Activated CD4-positive, alpha-beta T cell treated with anti-CD3 and anti-CD28 coated beads for 36 hours (primary cell): Measurements from ENCODE around the gene GRK4. TPM values are rescaled to one million over a fixed set of nuclear protein-coding genes. Genes with fewer than 3 reads are reported as not detected.
"Not testable (repeated sequence)": the region's sequence is repeated elsewhere in the genome, so short reads cannot be mapped to it uniquely, and the experiment has no call there.

ENCODE experiments used
- ATAC-seq: fragments of 200-7000 bp; cut with Tn5 transposase; one replicate; pipeline ENCODE4 v1.10.0; 2021; ENCODE audit warnings: mild to moderate bottlenecking, moderate library complexity
- CTCF ChIA-PET: fragments of 350-600 bp; sonication (Branson Sonifier 250); formaldehyde crosslinking; loops from one replicate; lab custom pipeline; 2021; ENCODE audit warnings: antibody characterized with exemption; lab: Charles Lee
- POLR2A ChIA-PET: fragments of 350-600 bp; sonication (Branson Sonifier 250); formaldehyde crosslinking; loops from one replicate; lab custom pipeline; 2021; ENCODE audit warnings: antibody characterized with exemption, inconsistent platforms; lab: Charles Lee
- DNase-seq: peaks from one replicate; pipeline ENCODE4 v3.0.0-alpha.2; 2020
- H3K27ac Mint-ChIP-seq: one replicate; pipeline ENCODE4 v1.8.0; 2021; ENCODE audit warnings: mixed read lengths
- H3K27me3 Mint-ChIP-seq: one replicate; pipeline ENCODE4 v1.8.0; 2021; ENCODE audit warnings: mixed read lengths
- H3K36me3 Mint-ChIP-seq: one replicate; pipeline ENCODE4 v1.8.0; 2021; ENCODE audit warnings: low read depth, mixed read lengths
- H3K4me1 Mint-ChIP-seq: one replicate; pipeline ENCODE4 v1.8.0; 2021; ENCODE audit warnings: mixed read lengths
- H3K4me3 Mint-ChIP-seq: one replicate; pipeline ENCODE4 v1.8.0; 2021; ENCODE audit warnings: mild to moderate bottlenecking, moderate library complexity, mixed read lengths
- H3K9me3 Mint-ChIP-seq: one replicate; pipeline ENCODE4 v1.8.0; 2021; ENCODE audit warnings: low read depth, mixed read lengths
- intact Hi-C, 2 experiments: fragments of 100-400 bp; cut with DNase I in 1 of 2; cut with micrococcal nuclease in 1 of 2; formaldehyde crosslinking; loops; one replicate each; pipeline versions ENCODE4 v1.14.2 to v1.15.1; 2022 to 2024; cut with DNase I, micrococcal nuclease
- total RNA-seq, 2 experiments: library from RNA; stranded (reverse); gene quantifications; one replicate each; pipeline ENCODE4 v1.2.3, GENCODE V29; 2021

Gene GRK4
- total RNA-seq, 2 experiments from 2014 or later: 2.4 to 2.5 TPM

GRCh38 chr4:2962614-2963174 lies 677 bp upstream of the GRK4 start:
- Mint-ChIP-seq H3K27ac (peak overlapping the region; percentile 86), H3K36me3 (peaks cover 30% of the 10 kb centered on the region), H3K4me1 (peaks cover 41% of the 10 kb centered on the region), H3K27me3 (no peaks in the 10 kb centered on the region), H3K4me3 (peak overlapping the region; percentile 83), H3K9me3 (no peaks in the 10 kb centered on the region)
- DNase-seq (peak; percentile 63), ATAC-seq (peak; percentile 17)
- intact Hi-C loops: loop anchor here (1.0 to 5.0 kb wide), 24 partner anchors 8 to 1615 kb away; partner anchors contain the start of genes FAM193A (in 2 of the 2), ADD1 (in 1 of the 2), CFAP99 (in 1 of the 2) and HAUS3 (in 1 of the 2)
- ChIA-PET POLR2A (interaction anchor here (1.0 to 3.7 kb wide), 4 partner anchors 23 to 217 kb away, joined by 5 to 21 read pairs (median 7); no protein-coding TSS in a partner anchor), CTCF (interaction anchor here (0.6 to 3.0 kb wide), 13 partner anchors 9 to 1069 kb away, joined by 3 to 21 read pairs (median 4); no protein-coding TSS in a partner anchor)

DNA sequence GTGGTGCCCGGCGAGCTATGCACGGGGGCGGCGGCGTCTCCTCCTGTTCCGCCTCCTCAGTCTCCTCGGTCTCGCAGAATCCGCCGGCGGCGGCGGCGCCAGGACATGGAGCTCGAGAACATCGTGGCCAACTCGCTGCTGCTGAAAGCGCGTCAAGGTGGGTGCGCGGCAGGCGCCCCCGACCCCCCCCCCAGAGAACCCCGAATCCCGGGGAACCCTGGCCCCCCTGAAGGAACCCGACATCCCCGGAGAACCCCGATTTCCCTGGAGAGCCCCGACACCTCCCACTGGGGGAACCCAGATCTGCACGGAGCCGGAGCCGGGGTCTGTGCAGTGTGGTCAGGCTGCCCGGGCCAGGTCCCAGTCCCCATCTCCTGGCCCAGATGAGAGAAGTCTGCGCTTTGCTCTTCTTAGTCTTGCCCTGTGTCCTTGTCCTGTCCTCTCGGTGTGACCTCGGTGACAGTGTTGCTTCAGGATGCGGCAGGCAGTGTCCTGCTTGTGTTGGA lies 648 bp downstream of the GRK4 start:
- no peaks in the 10 kb centered on the region for H3K9me3 Mint-ChIP-seq
- peak overlapping the region; percentile 83 for H3K4me3 Mint-ChIP-seq
- intact Hi-C loops: loop anchor here (1.0 to 5.0 kb wide), 21 partner anchors 30 to 1617 kb away; partner anchors contain the start of genes FAM193A (in 2 of the 2), ADD1 (in 1 of the 2), CFAP99 (in 1 of the 2) and HAUS3 (in 1 of the 2)
- H3K36me3 Mint-ChIP-seq: peaks cover 19% of the 10 kb centered on the region
- ATAC-seq: no peak
- H3K4me1 Mint-ChIP-seq: peaks cover 28% of the 10 kb centered on the region
- no peaks in the 10 kb centered on the region for H3K27me3 Mint-ChIP-seq
- POLR2A ChIA-PET: interaction anchor here (0.6 to 3.7 kb wide), 10 partner anchors 10 to 995 kb away, joined by 3 to 21 read pairs (median 4); no protein-coding TSS in a partner anchor
- DNase-seq: no peak
- H3K27ac Mint-ChIP-seq: peak overlapping the region; percentile 59
- CTCF ChIA-PET: interaction anchor here (0.6 to 3.0 kb wide), 15 partner anchors 8 to 120 kb away, joined by 3 to 21 read pairs (median 4); no protein-coding TSS in a partner anchor

DNA sequence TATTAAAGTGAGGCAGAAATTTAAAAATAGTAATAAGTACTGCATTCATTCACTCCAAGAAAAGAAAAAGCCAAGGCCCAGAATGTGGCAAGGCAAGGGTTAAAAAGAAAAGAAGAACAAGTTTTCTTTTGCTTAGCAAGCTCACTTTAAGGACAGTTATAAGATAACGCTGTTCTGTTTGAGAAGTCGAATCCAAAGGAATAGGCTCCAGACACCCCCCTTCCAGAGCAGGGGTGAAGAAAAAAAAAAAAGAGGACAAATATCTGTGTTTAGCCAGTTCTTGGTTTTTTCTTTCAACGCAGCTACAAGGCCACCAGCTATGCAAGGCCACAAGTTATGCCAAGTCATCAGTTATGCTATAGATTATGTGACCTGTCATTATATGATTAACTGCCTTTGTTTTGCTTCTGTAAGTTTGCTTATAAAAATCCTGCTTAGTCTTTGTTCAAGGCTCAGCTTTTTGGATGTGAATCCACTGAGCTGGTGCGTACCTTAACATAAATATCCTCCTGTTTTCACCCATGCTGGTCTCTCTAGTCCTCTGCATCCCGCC lies 1.4 kb downstream of the GRK4 start:
- Mint-ChIP-seq H3K4me1 (peaks cover 22% of the 10 kb centered on the region), H3K9me3 (no peaks in the 10 kb centered on the region), H3K27me3 (no peaks in the 10 kb centered on the region), H3K4me3 (peak overlapping the region; percentile 83), H3K36me3 (peaks cover 14% of the 10 kb centered on the region), H3K27ac (peak overlapping the region; percentile 59)
- intact Hi-C loops: loop anchor here (5.0 kb wide), 6 partner anchors 117 to 1617 kb away; partner anchors contain the start of genes LETM1 (in 1 of the 2), MXD4 (in 1 of the 2), TACC3 (in 1 of the 2) and TMEM129 (in 1 of the 2)
- ATAC-seq (no peak), DNase-seq (no peak)
- CTCF ChIA-PET: interaction anchor here (0.6 to 2.7 kb wide), 5 partner anchors 9 to 105 kb away, joined by 3 to 22 read pairs (median 4); no protein-coding TSS in a partner anchor
- POLR2A ChIA-PET: no interaction called here

- Mint-ChIP-seq H3K9me3 (no peaks in the 10 kb centered on the region), H3K27ac (no peak overlapping the region), H3K4me3 (peak overlapping the region; percentile 5), H3K4me1 (peaks cover 19% of the 10 kb centered on the region), H3K27me3 (no peaks in the 10 kb centered on the region), H3K36me3 (peaks cover 12% of the 10 kb centered on the region)
- DNase-seq: no peak
- CTCF ChIA-PET: interaction anchor here (1.3 to 2.7 kb wide), 3 partner anchors 11 to 104 kb away, joined by 3 to 22 read pairs (median 5); no protein-coding TSS in a partner anchor
- no peak for ATAC-seq
- POLR2A ChIA-PET: no interaction called here
- intact Hi-C loops: no loop called here
These were observed 1.9 kb downstream of the GRK4 start for GRCh38 chr4:2965262-2965661.

GRCh38 chr4:2968381-2968780 lies 5.0 kb downstream of the GRK4 start:
- Mint-ChIP-seq H3K9me3 (no peaks in the 10 kb centered on the region), H3K27me3 (no peaks in the 10 kb centered on the region), H3K36me3 (no peaks in the 10 kb centered on the region), H3K4me1 (peaks cover 10% of the 10 kb centered on the region), H3K27ac (no peak overlapping the region), H3K4me3 (no peak overlapping the region)
- CTCF ChIA-PET: interaction anchor here (0.6 to 1.5 kb wide), 3 partner anchors 13 to 455 kb away, joined by 3 to 4 read pairs (median 3); no protein-coding TSS in a partner anchor
- no peak for DNase-seq
- no peak for ATAC-seq
- POLR2A ChIA-PET: no interaction called here
- intact Hi-C loops: no loop called here

DNA sequence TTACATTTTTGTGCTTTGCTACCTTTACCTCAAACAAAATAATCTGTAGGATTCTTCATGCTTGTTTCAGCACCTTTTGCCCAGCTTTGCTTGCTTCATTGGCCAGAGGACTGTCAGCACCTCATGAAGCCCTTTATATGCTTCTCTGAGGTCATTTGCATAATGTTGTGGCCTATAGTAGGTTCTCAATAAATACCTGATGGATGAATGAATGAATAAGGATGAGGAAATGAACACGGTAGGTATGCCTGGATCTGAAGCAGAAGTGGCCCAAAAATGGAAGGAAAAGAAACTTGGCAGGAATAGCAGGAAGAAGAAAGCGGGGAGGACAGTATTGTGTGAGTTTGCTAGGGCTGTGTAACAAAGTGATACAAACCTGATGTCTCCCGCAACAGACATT lies 7.9 kb downstream of the GRK4 start:
- no peak for DNase-seq
- no peaks in the 10 kb centered on the region for H3K9me3 Mint-ChIP-seq
- intact Hi-C loops: no loop called here
- no peak overlapping the region for H3K27ac Mint-ChIP-seq
- H3K4me3 Mint-ChIP-seq: no peak overlapping the region
- POLR2A ChIA-PET: no interaction called here
- no peak for ATAC-seq
- no peaks in the 10 kb centered on the region for H3K4me1 Mint-ChIP-seq
- H3K36me3 Mint-ChIP-seq: no peaks in the 10 kb centered on the region
- H3K27me3 Mint-ChIP-seq: no peaks in the 10 kb centered on the region
- CTCF ChIA-PET: interaction anchor here (0.8 kb wide), 1 partner anchor 46 kb away, joined by 3 read pairs; no protein-coding TSS in a partner anchor

DNA sequence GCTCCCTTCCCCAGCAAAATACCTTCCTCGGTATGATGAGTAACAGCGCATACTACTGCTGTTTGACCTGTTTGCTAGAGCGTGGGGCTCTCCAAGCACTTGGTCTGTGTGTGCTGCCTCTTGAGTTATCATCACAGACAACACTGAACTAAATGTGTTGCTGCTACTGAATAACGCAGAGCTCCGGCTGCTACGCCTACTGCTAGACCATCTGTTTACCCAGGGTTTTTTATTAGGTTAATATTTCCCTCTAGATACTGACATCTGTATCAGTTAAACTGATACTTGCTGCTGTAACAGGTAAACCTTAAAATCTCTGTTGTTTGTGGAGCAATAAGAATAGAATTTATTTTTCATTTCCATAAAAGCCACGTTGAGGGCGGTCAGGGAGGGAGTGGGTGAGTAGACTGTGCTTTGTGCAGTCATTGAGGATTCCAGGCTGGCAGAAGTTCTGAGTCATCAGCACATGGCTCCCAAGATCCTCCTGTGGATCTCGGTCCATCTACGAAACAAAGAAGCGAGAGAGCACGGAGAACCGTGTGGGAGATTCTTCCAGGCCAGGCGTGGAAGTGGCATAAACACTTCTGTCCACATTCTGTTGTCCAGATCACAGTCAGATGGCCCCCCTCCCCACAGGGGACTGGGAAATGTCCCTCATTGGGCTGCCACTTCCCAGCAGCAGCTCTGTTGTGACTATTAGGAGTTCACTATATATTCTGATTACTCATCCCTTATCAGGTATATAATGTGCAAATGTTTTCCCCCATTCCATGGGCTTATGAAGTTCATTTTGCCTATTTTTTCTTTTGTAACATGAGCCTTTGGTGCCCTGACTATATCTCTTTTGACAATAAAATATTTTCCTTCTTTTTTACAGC lies 14.1 kb downstream of the GRK4 start:
- DNase-seq (no peak), ATAC-seq (no peak)
- H3K9me3 Mint-ChIP-seq: peaks cover 3% of the 10 kb centered on the region
- no peak overlapping the region for H3K27ac Mint-ChIP-seq
- ChIA-PET CTCF (interaction anchor here (0.7 to 2.4 kb wide), 30 partner anchors 11 to 313 kb away, joined by 3 to 22 read pairs (median 4); partner anchors contain the start of genes GRK4 and NOP14), POLR2A (interaction anchor here (0.6 kb wide), 1 partner anchor 312 kb away, joined by 3 read pairs; no protein-coding TSS in a partner anchor)
- H3K36me3 Mint-ChIP-seq: no peaks in the 10 kb centered on the region
- intact Hi-C loops: loop anchor here (1.0 to 2.0 kb wide), 2 partner anchors 59 to 60 kb away; no protein-coding TSS in a partner anchor
- peaks cover 3% of the 10 kb centered on the region for H3K27me3 Mint-ChIP-seq
- no peaks in the 10 kb centered on the region for H3K4me1 Mint-ChIP-seq
- H3K4me3 Mint-ChIP-seq: no peak overlapping the region

DNA sequence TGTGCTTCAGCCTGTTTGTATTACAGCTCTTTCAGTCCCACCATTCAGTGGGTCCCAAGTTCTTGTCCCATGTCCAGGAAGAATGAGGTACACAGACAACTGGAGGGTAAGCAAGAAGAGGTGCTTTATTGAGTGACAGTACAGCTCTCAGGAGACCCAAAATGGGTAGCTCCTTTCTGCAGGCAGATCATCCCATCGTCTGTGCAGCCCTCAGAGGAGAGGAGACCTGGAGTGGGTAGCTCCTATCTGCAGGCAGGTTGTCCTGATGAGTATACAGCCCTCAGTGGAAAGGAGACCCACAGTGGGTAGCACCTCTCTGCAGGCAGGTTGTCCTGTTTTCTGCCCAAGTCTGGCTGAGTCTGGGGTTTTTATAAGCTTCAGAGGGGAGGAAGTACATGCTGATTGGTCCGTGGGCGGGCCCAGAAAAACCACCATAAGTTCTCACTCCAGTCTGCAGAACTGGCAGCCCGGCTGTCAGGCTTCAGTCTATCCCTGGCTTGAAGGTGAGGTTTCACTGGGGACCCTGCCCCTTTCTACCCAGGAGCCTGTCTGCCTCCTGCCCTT lies 18.0 kb downstream of the GRK4 start:
- DNase-seq (no peak), ATAC-seq (no peak)
- Mint-ChIP-seq H3K9me3 (peaks cover 3% of the 10 kb centered on the region), H3K4me1 (no peaks in the 10 kb centered on the region), H3K27me3 (peaks cover 5% of the 10 kb centered on the region), H3K36me3 (no peaks in the 10 kb centered on the region), H3K27ac (no peak overlapping the region), H3K4me3 (no peak overlapping the region)
- CTCF ChIA-PET: interaction anchor here (0.6 to 1.2 kb wide), 2 partner anchors 14 to 24 kb away, joined by 3 to 4 read pairs; no protein-coding TSS in a partner anchor
- intact Hi-C loops: no loop called here
- POLR2A ChIA-PET: no interaction called here

DNA sequence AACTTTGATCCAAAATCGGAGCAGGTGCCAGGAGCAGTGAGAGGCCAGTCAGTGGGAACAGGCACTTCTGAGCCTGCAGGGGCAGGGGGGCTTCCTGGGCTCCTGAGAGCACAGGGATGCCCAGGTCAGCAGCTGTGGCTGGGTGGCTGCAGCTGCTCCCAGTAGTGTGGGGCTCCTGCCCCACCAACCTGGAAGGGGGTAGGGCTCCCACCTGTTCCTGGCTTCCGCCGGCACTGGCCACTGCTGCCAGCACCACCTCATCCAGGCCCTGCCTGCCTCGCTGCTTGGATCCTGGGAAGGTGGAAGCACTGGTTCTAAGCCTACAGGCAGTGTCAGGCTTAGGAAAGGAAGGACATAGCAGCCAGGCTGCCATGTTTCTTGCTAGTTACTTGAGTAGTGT lies 18.6 kb downstream of the GRK4 start:
- ChIA-PET CTCF (interaction anchor here (1.2 kb wide), 1 partner anchor 14 kb away, joined by 3 read pairs; no protein-coding TSS in a partner anchor), POLR2A (no interaction called here)
- Mint-ChIP-seq H3K4me3 (no peak overlapping the region), H3K4me1 (no peaks in the 10 kb centered on the region), H3K9me3 (peaks cover 3% of the 10 kb centered on the region), H3K27me3 (peaks cover 7% of the 10 kb centered on the region), H3K27ac (no peak overlapping the region), H3K36me3 (no peaks in the 10 kb centered on the region)
- intact Hi-C loops: no loop called here
- DNase-seq (no peak), ATAC-seq (no peak)

DNA sequence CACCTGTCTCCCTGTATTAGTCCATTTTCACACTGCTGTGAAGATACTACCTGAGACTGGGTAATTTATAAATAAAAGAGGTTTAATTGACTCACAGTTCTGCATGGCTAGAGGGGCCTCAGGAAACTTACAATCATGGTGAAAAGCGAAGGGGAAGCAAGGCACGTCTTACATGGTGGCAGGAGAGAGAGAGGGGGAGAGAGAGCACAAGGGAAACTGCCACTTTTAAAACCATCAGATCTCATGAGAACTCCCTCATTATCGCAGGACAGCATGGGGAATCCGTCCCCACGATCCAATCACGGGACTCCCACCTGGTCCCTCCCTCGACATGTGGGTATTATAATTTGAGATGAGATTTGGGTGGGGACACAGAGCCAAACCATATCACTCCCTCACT lies 20.3 kb downstream of the GRK4 start:
- H3K27ac Mint-ChIP-seq, H3K9me3 Mint-ChIP-seq, H3K4me3 Mint-ChIP-seq, H3K4me1 Mint-ChIP-seq, DNase-seq, H3K36me3 Mint-ChIP-seq, POLR2A ChIA-PET, H3K27me3 Mint-ChIP-seq, ATAC-seq, intact Hi-C loops: not testable (repeated sequence)
- CTCF ChIA-PET: interaction anchor here (0.7 kb wide), 1 partner anchor 87 kb away, joined by 3 read pairs; no protein-coding TSS in a partner anchor
